GM18861 (cell line): ENCODE measurements around the gene SYTL3.

ENCODE experiments used
- ATAC-seq: cut with Tn5 transposase; IDR thresholded peaks from one replicate; pipeline ENCODE4 v1.9.1; 2021; ENCODE audit not compliant: unreplicated experiment

SYTL3 gene

DNA sequence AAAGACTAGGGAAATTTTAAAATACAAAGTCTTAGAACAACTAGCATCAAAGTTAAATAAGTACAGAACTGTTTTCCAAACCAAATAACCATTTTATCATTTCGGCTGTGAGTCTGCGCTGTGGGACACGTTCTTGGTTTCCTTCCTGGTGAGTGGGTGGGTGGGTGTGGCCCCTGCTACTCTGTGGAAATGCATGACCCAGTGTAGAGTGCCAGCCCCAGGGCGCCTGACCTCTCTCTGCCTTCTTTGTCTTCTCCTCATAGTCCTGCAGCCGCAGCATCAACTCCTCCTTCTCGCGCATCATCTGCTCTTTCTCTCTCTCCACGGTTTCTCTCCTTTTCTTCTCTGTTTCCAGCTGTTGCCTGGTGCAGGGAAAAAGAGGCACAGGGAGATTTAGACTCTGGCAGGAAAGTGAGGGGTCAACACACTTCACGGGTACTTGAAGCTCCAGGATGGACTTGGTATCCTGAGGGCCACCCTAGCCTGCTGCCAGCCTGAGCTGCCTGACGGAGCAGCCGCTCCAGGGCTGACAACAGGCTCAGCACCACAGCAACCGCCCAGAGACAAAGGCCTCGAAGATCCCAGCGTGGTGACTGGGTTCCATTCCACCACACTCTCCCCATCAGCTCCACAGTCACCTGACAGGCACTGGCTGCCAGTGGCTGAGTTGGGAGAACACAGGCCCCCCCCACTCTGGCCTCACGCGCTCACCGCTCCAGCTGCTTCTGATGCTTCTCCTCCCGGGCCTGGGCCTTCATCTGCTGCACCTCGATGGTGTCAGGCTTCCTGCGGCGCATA lies 120.9 kb downstream of the SYTL3 start:
- no peak for ATAC-seq

GRCh38 chr6:158771399-158772152 lies 121.7 kb downstream of the SYTL3 start:
- no peak for ATAC-seq

DNA sequence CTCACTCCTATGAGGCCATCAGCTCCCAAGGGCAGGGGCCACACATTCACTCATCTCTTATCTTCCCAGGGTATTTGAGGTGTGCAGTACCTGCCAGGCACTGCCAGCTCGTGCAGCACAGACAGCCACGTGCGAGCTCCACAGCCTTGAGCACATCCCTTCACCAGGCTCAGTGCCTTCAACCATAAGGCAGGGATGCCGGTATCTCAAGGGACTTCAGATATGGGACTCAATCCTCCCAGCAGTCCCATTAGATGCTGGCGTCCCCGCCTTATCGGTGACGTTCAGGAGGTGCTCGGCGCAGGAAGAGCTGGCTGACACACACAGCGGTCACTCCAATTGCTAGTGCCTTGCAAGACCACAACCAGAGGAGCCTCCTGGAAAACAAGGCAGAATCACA lies 122.3 kb downstream of the SYTL3 start:
- no peak for ATAC-seq

DNA sequence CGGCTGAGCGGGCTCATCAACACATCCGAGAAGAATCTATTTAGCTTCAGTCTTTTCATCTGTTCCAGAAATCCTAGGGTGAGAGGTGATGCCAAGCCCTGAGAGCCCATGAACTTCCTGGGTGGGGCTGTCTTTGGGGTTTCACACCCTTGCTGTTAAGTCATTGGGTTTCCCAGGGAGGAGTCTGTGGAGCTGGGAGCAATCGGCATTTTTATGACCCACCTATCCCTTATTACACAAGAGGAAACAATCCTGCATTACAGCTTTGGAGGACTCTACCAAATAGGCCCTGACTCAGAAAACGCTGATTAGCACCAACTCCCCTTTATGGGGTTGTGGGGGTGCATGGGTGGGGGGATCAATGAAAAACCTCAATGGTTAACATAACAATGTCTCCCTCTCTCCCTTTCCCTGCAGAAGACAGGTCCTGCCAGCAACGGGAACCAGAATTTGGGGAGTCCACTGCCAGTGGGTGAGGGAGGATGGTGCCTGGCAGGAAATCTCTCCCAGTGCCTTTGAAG lies 123.1 kb downstream of the SYTL3 start:
- no peak for ATAC-seq

GRCh38 chr6:158773581-158774449 lies 124.0 kb downstream of the SYTL3 start:
- no peak for ATAC-seq

DNA sequence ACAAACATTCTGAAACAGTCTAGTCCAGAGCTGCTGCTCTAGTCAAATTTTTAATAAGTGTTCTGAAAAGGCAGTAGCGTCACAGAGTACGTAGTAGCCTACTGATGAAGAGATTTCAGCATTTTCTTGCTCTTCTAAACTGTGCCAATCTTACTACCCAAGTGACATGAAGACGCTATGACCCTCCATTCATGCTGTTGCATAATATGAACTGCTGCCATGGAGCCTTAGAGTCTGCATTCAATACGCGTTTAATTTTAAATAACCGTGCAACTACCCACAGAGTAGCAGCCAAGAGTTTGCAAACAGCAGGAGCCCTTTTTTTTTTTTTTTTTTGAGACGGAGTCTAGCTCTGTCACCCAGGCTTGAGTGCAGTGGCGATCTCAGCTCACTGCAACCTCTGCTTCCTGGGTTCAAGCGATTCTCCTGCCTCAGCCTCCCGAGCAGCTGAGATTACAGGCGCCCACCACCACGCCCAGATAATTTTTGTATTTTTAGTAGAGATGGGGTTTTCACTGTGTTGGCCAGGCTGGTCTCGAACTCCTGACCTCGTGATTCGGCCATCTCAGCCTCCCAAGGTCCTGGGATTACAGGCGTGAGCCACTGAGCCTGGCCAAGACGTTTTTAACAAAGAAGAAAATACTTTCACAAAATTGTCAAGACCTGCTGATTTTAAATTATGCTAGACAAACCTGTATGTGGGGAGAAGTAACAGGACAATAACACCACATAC lies 125.0 kb downstream of the SYTL3 start:
- ATAC-seq: no peak

DNA sequence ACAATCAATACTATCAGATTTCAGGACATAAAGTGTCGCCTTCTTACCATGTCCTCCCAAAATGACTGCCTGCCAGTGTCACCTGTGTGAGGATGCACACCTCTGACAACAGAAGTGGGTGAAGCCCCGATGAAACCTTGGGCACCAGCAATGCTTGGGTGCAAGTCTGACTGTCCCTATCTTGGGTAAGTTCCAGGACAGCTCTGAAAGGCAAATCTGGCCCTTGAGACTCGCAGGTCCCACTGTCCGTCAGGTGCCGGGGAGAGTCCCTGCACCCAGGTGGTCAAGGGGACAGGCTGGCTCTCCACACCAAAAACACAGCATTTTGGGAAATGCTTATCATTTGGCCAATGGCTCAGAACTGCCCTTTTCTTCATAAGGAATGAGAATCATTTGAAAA lies 126.0 kb downstream of the SYTL3 start:
- ATAC-seq: no peak

- no peak for ATAC-seq
Observed at GRCh38 chr6:158776737-158777136, 126.9 kb downstream of the SYTL3 start.

DNA sequence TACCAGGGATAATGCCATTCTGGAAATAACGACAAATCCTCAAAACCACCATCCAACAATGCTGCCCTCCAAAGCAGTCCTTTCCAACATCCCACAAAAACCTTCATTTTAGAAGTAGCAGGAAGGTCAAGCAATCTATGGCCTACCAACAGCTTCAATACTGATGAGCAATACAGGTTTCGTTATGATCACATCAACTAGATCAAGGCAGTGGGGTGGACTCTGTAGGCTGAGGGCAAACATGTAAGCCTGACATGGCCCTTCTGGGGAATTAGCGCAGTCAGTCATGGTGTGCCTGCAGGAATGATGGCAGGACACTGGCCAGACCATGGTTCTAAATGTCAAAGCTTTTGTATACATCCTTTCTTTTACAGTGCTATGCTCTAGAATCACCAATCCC lies 127.7 kb downstream of the SYTL3 start:
- ATAC-seq: no peak

GRCh38 chr6:158778005-158778527 lies 128.2 kb downstream of the SYTL3 start:
- no peak for ATAC-seq

- ATAC-seq: no peak
Observed at GRCh38 chr6:158780246-158780884, 130.5 kb downstream of the SYTL3 start.

DNA sequence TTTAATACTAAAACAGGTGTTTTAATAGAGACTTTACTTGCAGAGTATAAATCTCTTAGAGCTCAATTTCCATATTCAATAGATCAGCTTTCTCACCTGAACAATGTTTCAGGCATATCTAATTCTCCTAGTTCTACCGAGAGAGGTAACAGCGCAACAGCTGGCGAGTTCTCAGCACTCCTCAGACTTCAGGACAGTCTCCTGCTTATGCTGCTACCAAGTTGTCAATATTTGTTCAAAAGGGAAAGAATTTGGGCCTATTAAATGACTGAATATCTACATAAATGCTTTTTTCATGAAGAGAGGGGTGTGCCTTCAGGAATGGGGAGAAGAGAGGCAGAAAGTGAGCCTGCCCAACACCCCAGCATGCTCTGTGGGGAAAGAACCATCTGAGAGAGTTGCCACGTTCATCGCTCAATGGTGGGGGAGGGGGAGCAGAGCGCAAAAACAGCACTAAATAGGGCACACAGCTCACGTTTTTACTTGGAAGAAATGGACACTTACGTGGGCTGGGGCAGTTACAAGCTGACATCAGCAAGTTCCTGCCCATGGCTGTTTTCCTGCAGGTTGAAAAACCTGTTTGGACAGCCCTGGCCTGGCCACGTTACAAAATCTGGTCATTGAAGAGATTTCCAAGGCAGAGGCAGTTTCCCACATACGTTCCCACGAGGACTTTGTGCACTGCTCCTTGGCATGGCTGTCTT lies 131.3 kb downstream of the SYTL3 start:
- ATAC-seq: no peak

GRCh38 chr6:158781692-158782373 lies 132.0 kb downstream of the SYTL3 start:
- ATAC-seq: no peak

GRCh38 chr6:158782432-158783166 lies 132.7 kb downstream of the SYTL3 start:
- ATAC-seq: no peak

GRCh38 chr6:158783167-158783450 lies 133.3 kb downstream of the SYTL3 start:
- ATAC-seq: no peak

GRCh38 chr6:158783851-158784250 lies 134.0 kb downstream of the SYTL3 start:
- no peak for ATAC-seq

DNA sequence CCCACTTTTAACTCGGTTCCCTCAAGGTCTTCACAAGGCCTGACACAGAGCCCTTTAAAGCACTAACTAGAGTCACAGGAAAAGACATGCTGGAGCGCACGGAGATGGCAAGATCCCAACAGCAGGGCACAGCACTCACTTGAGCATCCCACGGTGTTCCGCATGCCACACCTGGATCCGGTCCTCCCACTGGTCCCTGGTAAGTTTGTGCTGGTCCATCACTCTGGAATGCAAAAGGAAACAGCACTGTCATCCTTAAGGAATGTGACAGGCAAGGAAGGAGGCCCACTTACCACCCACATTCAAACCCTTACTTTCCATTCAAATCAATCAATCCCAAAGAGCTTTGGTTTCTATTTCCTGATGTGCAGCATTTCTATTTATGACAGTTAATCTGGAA lies 134.7 kb downstream of the SYTL3 start:
- ATAC-seq: no peak

DNA sequence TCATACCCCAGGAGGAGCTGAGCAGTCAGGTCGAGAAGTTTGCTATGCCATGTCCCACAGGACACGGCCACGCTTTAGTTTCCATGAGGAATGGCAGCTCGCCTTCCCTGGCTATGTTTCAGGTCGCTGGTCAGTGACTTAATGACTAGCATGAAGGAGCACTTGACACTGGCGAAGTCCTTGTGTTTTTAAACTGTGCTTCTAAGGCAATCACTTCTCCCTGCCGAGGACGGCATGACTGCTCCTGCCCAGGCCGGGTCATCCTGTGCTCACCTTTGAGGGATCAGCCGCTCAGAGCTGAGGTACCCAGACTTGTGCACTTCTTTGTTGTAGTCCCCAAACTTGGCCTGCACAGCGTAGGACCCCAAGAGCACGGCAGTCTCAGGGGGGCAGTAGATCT lies 135.2 kb downstream of the SYTL3 start:
- no peak for ATAC-seq
